ENCODE results near the gene MFSD12.
A peak's percentile ranks its signal among the peaks of the same experiment; 100 is the strongest.

The MFSD12 gene

DNA sequence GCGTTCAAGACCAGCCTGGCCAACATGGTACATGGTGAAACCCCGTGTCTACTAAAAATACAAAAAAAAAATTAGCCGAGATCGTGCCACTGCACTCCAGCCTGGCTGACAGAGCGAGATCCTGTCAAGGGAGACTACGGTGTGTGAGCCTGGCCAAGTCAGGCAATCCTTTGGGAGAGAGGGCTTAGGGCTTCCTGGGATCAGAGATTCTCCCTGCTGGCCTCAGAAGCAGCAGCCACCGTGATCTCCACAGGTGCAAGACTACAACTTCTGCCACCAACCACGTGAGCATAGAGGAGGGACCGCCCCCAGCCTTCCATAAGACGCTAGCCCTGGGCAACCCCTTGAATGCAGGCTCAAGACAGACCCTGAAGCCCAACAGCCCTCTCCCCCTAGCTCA lies 7.6 kb downstream of the MFSD12 start:
- POLR2A ChIA-PET: no interaction called here

GRCh38 chr19:3548606-3549005 lies 8.8 kb downstream of the MFSD12 start:
- no peak for TF ChIP-seq CTCF (IDR thresholded peaks at IDR 0.05; ENCODE audit: control extremely low read depth, extremely low read depth, low read depth, missing control alignments)
- no peak for DNase-seq (ENCODE audit: extremely low spot score)
- POLR2A ChIA-PET: no interaction called here
- CTCF ChIA-PET: interaction anchor here (1.0 to 1.5 kb wide), 5 partner anchors 17 to 158 kb away, joined by 3 to 4 read pairs (median 4); no protein-coding TSS in a partner anchor

More for the DNA sequence above, 7.6 kb downstream of the MFSD12 start:
- CTCF ChIA-PET: no interaction called here
- DNase-seq (ENCODE audit: extremely low spot score): no peak
- TF ChIP-seq CTCF (IDR thresholded peaks at IDR 0.05; ENCODE audit: control extremely low read depth, extremely low read depth, low read depth, missing control alignments): no peak

- no peak for DNase-seq (ENCODE audit: extremely low spot score)
- TF ChIP-seq CTCF (IDR thresholded peaks at IDR 0.05; ENCODE audit: control extremely low read depth, extremely low read depth, low read depth, missing control alignments): no peak
- ChIA-PET CTCF (interaction anchor here (1.5 kb wide), 4 partner anchors 17 to 159 kb away, joined by 3 to 4 read pairs (median 4); no protein-coding TSS in a partner anchor), POLR2A (no interaction called here)
Measured at GRCh38 chr19:3547767-3548282, 9.6 kb downstream of the MFSD12 start.

DNA sequence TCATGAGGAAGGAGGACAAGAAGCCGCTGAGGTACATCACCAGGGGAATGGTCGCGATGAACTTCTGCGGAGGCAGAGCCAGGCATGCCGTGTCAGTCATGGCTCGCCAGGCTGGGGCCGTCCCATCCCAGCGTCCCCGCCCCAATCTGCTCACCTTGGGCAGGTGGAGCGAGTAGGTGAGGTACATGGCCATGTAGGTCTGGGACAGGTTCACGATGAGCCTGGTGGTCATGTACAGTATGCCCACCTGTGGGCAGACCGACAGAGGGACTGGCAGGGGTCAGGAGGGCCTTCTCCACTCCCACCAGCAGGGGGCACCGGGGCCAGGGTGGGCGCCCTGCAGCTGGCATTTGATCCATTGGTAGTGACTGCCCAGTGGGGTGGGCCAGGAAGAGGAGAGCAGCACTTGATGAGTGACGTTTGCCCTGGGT lies 10.1 kb downstream of the MFSD12 start:
- no peak for DNase-seq (ENCODE audit: extremely low spot score)
- ChIA-PET CTCF (interaction anchor here (0.9 to 3.4 kb wide), 6 partner anchors 10 to 160 kb away, joined by 3 to 68 read pairs (median 4); partner anchors contain the start of gene MFSD12), POLR2A (no interaction called here)
- TF ChIP-seq CTCF (IDR thresholded peaks at IDR 0.05; ENCODE audit: control extremely low read depth, extremely low read depth, low read depth, missing control alignments): peak; percentile 45

GRCh38 chr19:3546119-3546518 lies 11.3 kb downstream of the MFSD12 start:
- TF ChIP-seq CTCF (IDR thresholded peaks at IDR 0.05; ENCODE audit: control extremely low read depth, extremely low read depth, low read depth, missing control alignments): no peak
- ChIA-PET POLR2A (no interaction called here), CTCF (interaction anchor here (0.7 to 3.9 kb wide), 11 partner anchors 10 to 167 kb away, joined by 3 to 68 read pairs (median 4); partner anchors contain the start of gene MFSD12)
- no peak for DNase-seq (ENCODE audit: extremely low spot score)

GRCh38 chr19:3545669-3546034 lies 11.7 kb downstream of the MFSD12 start:
- TF ChIP-seq CTCF (IDR thresholded peaks at IDR 0.05; ENCODE audit: control extremely low read depth, extremely low read depth, low read depth, missing control alignments): no peak
- POLR2A ChIA-PET: no interaction called here
- no peak for DNase-seq (ENCODE audit: extremely low spot score)
- CTCF ChIA-PET: interaction anchor here (0.8 to 3.9 kb wide), 21 partner anchors 11 to 168 kb away, joined by 3 to 68 read pairs (median 4); partner anchors contain the start of gene MFSD12

Data from GM10248 (cell line).